Keratinocyte (primary cell): ENCODE results near the gene LY9. TPM values are rescaled to one million over a fixed set of nuclear protein-coding genes. Genes with fewer than 3 reads are reported as not detected.

Source experiments
- DNase-seq: peaks from one replicate; pipeline ENCODE4 v3.0.0-alpha.2; 2011; ENCODE audit warnings: low read depth, missing footprints, low spot score
- FAIRE-seq: peaks from 2 replicates; lab custom pipeline; 2011; peaks lifted over from hg19 to GRCh38; lab: Jason Lieb, UNC
- H2AFZ ChIP-seq: 2 replicates; pipeline ENCODE4 v1.6.0; 2012; ENCODE audit warnings: low read length, control low read depth, inconsistent platforms; ENCODE audit not compliant: control insufficient read depth
- H3K27ac ChIP-seq: 2 replicates; pipeline ENCODE4 v1.5.1; 2011; ENCODE audit warnings: low read length; ENCODE audit not compliant: control insufficient read depth, insufficient read depth
- H3K27me3 ChIP-seq: 3 replicates; pipeline ENCODE4 v1.6.0; 2011; ENCODE audit warnings: low read length; ENCODE audit not compliant: control insufficient read depth, insufficient read depth; ENCODE audit errors: extremely low read depth
- H3K36me3 ChIP-seq, 2 experiments: 2 replicates in 1 of 2; 3 replicates in 1 of 2; pipeline ENCODE4 v1.5.1; 2011; ENCODE audit warnings: low read length in 2 of 2, mild to moderate bottlenecking in 1 of 2; ENCODE audit not compliant: control insufficient read depth in 2 of 2, insufficient read depth in 2 of 2; ENCODE audit errors: extremely low read depth in 1 of 2
- H3K4me1 ChIP-seq: 3 replicates; pipeline ENCODE4 v1.5.1; 2011; ENCODE audit warnings: low read length; ENCODE audit not compliant: control insufficient read depth, insufficient read depth; ENCODE audit errors: extremely low read depth
- H3K4me2 ChIP-seq: 3 replicates; pipeline ENCODE4 v1.6.0; 2011; ENCODE audit warnings: low read depth, low read length; ENCODE audit not compliant: control insufficient read depth, insufficient read depth; ENCODE audit errors: extremely low read depth
- H3K4me3 ChIP-seq, 3 experiments: fragments of 200-600 bp in 1 of 3; sonication (generic) in 1 of 3; 2 replicates in 2 of 3; 3 replicates in 1 of 3; pipeline ENCODE4 v1.5.1; 2011 to 2016; ENCODE audit warnings: low read length in 3 of 3, mild to moderate bottlenecking in 3 of 3, control low read depth in 2 of 3, inconsistent platforms in 1 of 3, low read depth in 1 of 3, mixed read lengths in 1 of 3, mixed run types in 1 of 3, moderate library complexity in 1 of 3; ENCODE audit not compliant: control insufficient read depth in 2 of 3, insufficient read depth in 2 of 3; ENCODE audit errors: extremely low read depth in 1 of 3
- H3K79me2 ChIP-seq: 2 replicates; pipeline ENCODE4 v1.6.0; 2012; ENCODE audit warnings: low read length; ENCODE audit not compliant: control insufficient read depth, insufficient read depth
- H3K9ac ChIP-seq: 3 replicates; pipeline ENCODE4 v1.6.0; 2011; ENCODE audit warnings: low read length; ENCODE audit not compliant: control insufficient read depth, insufficient read depth; ENCODE audit errors: extremely low read depth
- H3K9me1 ChIP-seq: 3 replicates; pipeline ENCODE4 v1.6.0; 2011; ENCODE audit warnings: low read length; ENCODE audit not compliant: control insufficient read depth, insufficient read depth; ENCODE audit errors: extremely low read depth
- H3K9me3 ChIP-seq: 2 replicates; pipeline ENCODE4 v1.5.1; 2012; ENCODE audit warnings: low read depth, low read length; ENCODE audit not compliant: control insufficient read depth
- H4K20me1 ChIP-seq: 3 replicates; pipeline ENCODE4 v1.6.0; 2011; ENCODE audit warnings: low read length; ENCODE audit not compliant: control insufficient read depth, insufficient read depth; ENCODE audit errors: extremely low read depth
- EZH2 ChIP-seq: IDR thresholded peaks from one replicate; pipeline ENCODE4 v1.6.1; 2012; ENCODE audit warnings: inconsistent platforms, mild to moderate bottlenecking, low read length, moderate library complexity
- dilution Hi-C: fragments of 300-500 bp; cut with MboI; formaldehyde crosslinking; loops from one replicate; pipeline ENCODE4 v1.7.0; 2020; ENCODE audit warnings: low sequenced_read_pairs; ENCODE audit not compliant: extremely low pct_ligation_motif_present
- polyA plus RNA-seq, 5 experiments: library from polyadenylated mRNA; depleted of rRNA in 3 of 5; stranded (reverse) in 3 of 5; stranded (forward) in 1 of 5; unstranded in 1 of 5; fragments of >200 nt; gene quantifications; 1 replicate in 1 of 5; 2 replicates in 3 of 5; 3 replicates in 1 of 5; pipeline versions ENCODE4 v1.2.1 to v1.2.3, GENCODE V29; 2011 to 2012; ENCODE audit warnings: missing spikeins in 2 of 5, low read depth in 1 of 5, low replicate concordance in 1 of 5
- TF ChIP-seq, protein P1 (sequence below), 3 experiments: IDR thresholded peaks in 1 of 3; conservative IDR thresholded peaks in 1 of 3; optimal IDR thresholded peaks in 1 of 3; 2 replicates in 2 of 3; 3 replicates in 1 of 3; pipeline versions ENCODE3 to v1.5.1; 2011; ENCODE audit warnings: low read length in 3 of 3, mild to moderate bottlenecking in 3 of 3, moderate library complexity in 2 of 3, control low read depth in 1 of 3, inconsistent platforms in 1 of 3; ENCODE audit not compliant: insufficient read depth in 2 of 3; ENCODE audit errors: extremely low read depth in 1 of 3

LY9 gene
- polyA plus RNA-seq, 1 donor (not counting 4 experiments of a cell fraction or from before 2014, with no cell fraction given): not detected

DNA sequence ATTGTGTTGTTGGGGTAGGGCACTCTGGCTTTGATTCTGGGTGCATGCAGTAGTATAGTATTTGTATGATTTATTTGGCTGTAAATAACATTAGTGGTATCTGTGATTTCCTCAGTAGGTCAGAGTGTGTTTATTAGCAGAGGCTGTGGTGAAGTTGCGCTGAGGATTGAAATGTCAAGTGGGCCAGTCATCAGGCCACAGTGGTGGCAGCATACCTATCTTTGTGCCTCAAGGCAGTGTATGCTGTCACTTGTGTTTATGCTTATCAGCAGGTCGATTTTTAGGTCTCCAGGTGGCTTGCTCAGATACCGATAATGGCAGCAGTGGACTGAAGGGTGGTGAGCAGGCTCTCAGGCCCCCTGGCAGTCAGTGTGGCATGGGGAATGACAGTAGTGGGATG, 11.3 kb downstream of the LY9 start:
- Histone ChIP-seq H3K27me3 (no peaks in the 10 kb centered on the region), H3K4me2 (no peak overlapping the region), H3K4me1 (peaks cover 5% of the 10 kb centered on the region), H3K4me3 (no peak overlapping the region), H3K27ac (no peak overlapping the region), H3K9ac (no peak overlapping the region), H4K20me1 (no peaks in the 10 kb centered on the region), H2AFZ (no peak overlapping the region), H3K9me1 (no peaks in the 10 kb centered on the region), H3K9me3 (no peaks in the 10 kb centered on the region), H3K36me3 (no peaks in the 10 kb centered on the region), H3K79me2 (no peaks in the 10 kb centered on the region)
- no peak for FAIRE-seq
- no peak for DNase-seq
- dilution Hi-C loops: no loop called here
- TF ChIP-seq, protein P1, sequence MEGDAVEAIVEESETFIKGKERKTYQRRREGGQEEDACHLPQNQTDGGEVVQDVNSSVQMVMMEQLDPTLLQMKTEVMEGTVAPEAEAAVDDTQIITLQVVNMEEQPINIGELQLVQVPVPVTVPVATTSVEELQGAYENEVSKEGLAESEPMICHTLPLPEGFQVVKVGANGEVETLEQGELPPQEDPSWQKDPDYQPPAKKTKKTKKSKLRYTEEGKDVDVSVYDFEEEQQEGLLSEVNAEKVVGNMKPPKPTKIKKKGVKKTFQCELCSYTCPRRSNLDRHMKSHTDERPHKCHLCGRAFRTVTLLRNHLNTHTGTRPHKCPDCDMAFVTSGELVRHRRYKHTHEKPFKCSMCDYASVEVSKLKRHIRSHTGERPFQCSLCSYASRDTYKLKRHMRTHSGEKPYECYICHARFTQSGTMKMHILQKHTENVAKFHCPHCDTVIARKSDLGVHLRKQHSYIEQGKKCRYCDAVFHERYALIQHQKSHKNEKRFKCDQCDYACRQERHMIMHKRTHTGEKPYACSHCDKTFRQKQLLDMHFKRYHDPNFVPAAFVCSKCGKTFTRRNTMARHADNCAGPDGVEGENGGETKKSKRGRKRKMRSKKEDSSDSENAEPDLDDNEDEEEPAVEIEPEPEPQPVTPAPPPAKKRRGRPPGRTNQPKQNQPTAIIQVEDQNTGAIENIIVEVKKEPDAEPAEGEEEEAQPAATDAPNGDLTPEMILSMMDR (optimal IDR thresholded peaks at IDR 0.05 in 1 of 3, IDR thresholded peaks at IDR 0.05 in 1 of 3, conservative IDR thresholded peaks at IDR 0.05 in 1 of 3; ENCODE audit: extremely low read depth in 1 of 3, insufficient read depth in 2 of 3, low read length in 3 of 3): no peak
- TF ChIP-seq EZH2: no peak

GRCh38 chr1:160807738-160808137, 11.8 kb downstream of the LY9 start:
- Histone ChIP-seq H4K20me1 (no peaks in the 10 kb centered on the region), H3K9me1 (no peaks in the 10 kb centered on the region), H3K9me3 (no peaks in the 10 kb centered on the region), H3K36me3 (no peaks in the 10 kb centered on the region), H3K27ac (no peak overlapping the region), H3K27me3 (no peaks in the 10 kb centered on the region), H3K4me2 (no peak overlapping the region), H3K4me3 (no peak overlapping the region), H2AFZ (no peak overlapping the region), H3K4me1 (peaks cover 6% of the 10 kb centered on the region), H3K79me2 (no peaks in the 10 kb centered on the region), H3K9ac (no peak overlapping the region)
- TF ChIP-seq, protein P1 (optimal IDR thresholded peaks at IDR 0.05 in 1 of 3, IDR thresholded peaks at IDR 0.05 in 1 of 3, conservative IDR thresholded peaks at IDR 0.05 in 1 of 3; ENCODE audit: extremely low read depth in 1 of 3, insufficient read depth in 2 of 3, low read length in 3 of 3): peak in 1 of 3 experiments; percentile 2
- no peak for TF ChIP-seq EZH2
- no peak for DNase-seq
- FAIRE-seq: no peak
- dilution Hi-C loops: no loop called here
